Hematopoietic multipotent progenitor cell treated with erythropoietin and hydrocortisone succinate and interleukin-3 and kit ligand, for 15 days (in vitro differentiated cells): ENCODE measurements around the gene PREX1.
A peak's percentile ranks its signal among the peaks of the same experiment; 100 is the strongest.

ENCODE experiments used
- DNase-seq: peaks from one replicate; pipeline ENCODE4 v3.0.0-alpha.2; 2015; ENCODE audit warnings: low spot score

PREX1 gene

GRCh38 chr20:48717095-48717672, 110.6 kb downstream of the PREX1 start:
- no peak for DNase-seq

GRCh38 chr20:48716541-48716940, 111.3 kb downstream of the PREX1 start:
- no peak for DNase-seq

- DNase-seq, result no peak
These were observed 111.7 kb downstream of the PREX1 start for GRCh38 chr20:48716086-48716485.

- no peak for DNase-seq
These were observed 113.0 kb downstream of the PREX1 start for GRCh38 chr20:48714764-48715163.

GRCh38 chr20:48711696-48712464, 115.9 kb downstream of the PREX1 start:
- DNase-seq, result no peak

GRCh38 chr20:48711044-48711428, 116.8 kb downstream of the PREX1 start:
- no peak for DNase-seq

- DNase-seq, result no peak
These were observed 117.3 kb downstream of the PREX1 start for GRCh38 chr20:48710341-48711043.

GRCh38 chr20:48709744-48710143, 118.1 kb downstream of the PREX1 start:
- DNase-seq, result no peak

GRCh38 chr20:48709058-48709691, 118.6 kb downstream of the PREX1 start:
- DNase-seq, result peak; percentile 30

- no peak for DNase-seq
These were observed 119.2 kb downstream of the PREX1 start for GRCh38 chr20:48708630-48709029.

- DNase-seq, result no peak
These were observed 119.7 kb downstream of the PREX1 start for GRCh38 chr20:48708116-48708515.

- no peak for DNase-seq
These were observed 121.0 kb downstream of the PREX1 start for GRCh38 chr20:48706710-48707365.

- no peak for DNase-seq
These were observed 121.6 kb downstream of the PREX1 start for GRCh38 chr20:48706116-48706656.

- no peak for DNase-seq
These were observed 122.3 kb downstream of the PREX1 start for GRCh38 chr20:48705240-48706115.

- no peak for DNase-seq
These were observed 123.0 kb downstream of the PREX1 start for GRCh38 chr20:48704761-48705160.

GRCh38 chr20:48703511-48704219, 124.1 kb downstream of the PREX1 start:
- DNase-seq, result no peak

- DNase-seq, result peak; percentile 14
These were observed 124.7 kb downstream of the PREX1 start for GRCh38 chr20:48703107-48703506.

GRCh38 chr20:48702455-48702913, 125.3 kb downstream of the PREX1 start:
- no peak for DNase-seq

- DNase-seq, result no peak
These were observed 126.1 kb downstream of the PREX1 start for GRCh38 chr20:48701702-48702101.
